ENCODE measurements around the gene S100A9. TPM values are rescaled to one million over a fixed set of nuclear protein-coding genes. Genes with fewer than 3 reads are reported as not detected.

Gene S100A9
- polyA plus RNA-seq (not detected in 2 replicates), polyA minus RNA-seq (not detected in 2 replicates)

GRCh38 chr1:153357853-153358690 is at the start of gene S100A9:
S100A9 (plus strand) TSS chr1:153357854; CDS start chr1:153358284, 430 bp downstream.
- no peaks in the 10 kb centered on the region for H4K20me1 ChIP-seq (ENCODE audit: insufficient read depth)
- no peak within 1 kb of the TSS for H3K9ac ChIP-seq (ENCODE audit: low read length)
- H2AFZ ChIP-seq (ENCODE audit: low read depth, low read length): no peak within 1 kb of the TSS
- no peak within 1 kb of the TSS for H3K4me2 ChIP-seq (ENCODE audit: low read length)
- H3K27me3 ChIP-seq (ENCODE audit: insufficient read depth, low read depth, low read length): no peaks in the 10 kb centered on the region
- no peak within 1 kb of the TSS for H3K4me3 ChIP-seq (ENCODE audit: low read length)
- H3K27ac ChIP-seq (ENCODE audit: low read length): no peak within 1 kb of the TSS
- H3F3A ChIP-seq (ENCODE audit: insufficient read depth, low read length, poor library complexity, severe bottlenecking): no peaks in the 10 kb centered on the region
- no peaks in the 10 kb centered on the region for H3K36me3 ChIP-seq (ENCODE audit: insufficient read depth, low read length)
- H3K79me2 ChIP-seq (replicated peaks; ENCODE audit: insufficient read depth, low read length): no peaks in the 10 kb centered on the region
- H3K9me3 ChIP-seq (ENCODE audit: low read length): no peaks in the 10 kb centered on the region
- H3K9me2 ChIP-seq (ENCODE audit: insufficient read depth, low read length): no peaks in the 10 kb centered on the region
- no peak for TF ChIP-seq MXI1 (conservative IDR thresholded peaks at IDR 0.05; ENCODE audit: poor library complexity, severe bottlenecking)
- TF ChIP-seq SMC3 (conservative IDR thresholded peaks at IDR 0.05; ENCODE audit: poor library complexity): no peak
- TF ChIP-seq EZH2 (IDR thresholded peaks at IDR 0.05; ENCODE audit: borderline replicate concordance, insufficient read depth, low read length, poor library complexity, severe bottlenecking): no peak
- TF ChIP-seq POLR2AphosphoS5 (IDR thresholded peaks at IDR 0.05): no peak
- TF ChIP-seq REST (IDR thresholded peaks at IDR 0.05; ENCODE audit: borderline replicate concordance): no peak
- TF ChIP-seq RAD21 (conservative IDR thresholded peaks at IDR 0.05): no peak
- TF ChIP-seq TAF1 (IDR thresholded peaks at IDR 0.05; ENCODE audit: low read depth): no peak
- no peak for TF ChIP-seq CTCF (IDR thresholded peaks at IDR 0.05; ENCODE audit: poor library complexity, severe bottlenecking)
- no peak for TF ChIP-seq EP300 (conservative IDR thresholded peaks at IDR 0.05; ENCODE audit: poor library complexity, severe bottlenecking)

- Histone ChIP-seq H3F3A (ENCODE audit: insufficient read depth, low read length, poor library complexity, severe bottlenecking) (no peaks in the 10 kb centered on the region), H3K27ac (ENCODE audit: low read length) (no peak overlapping the region), H3K9ac (ENCODE audit: low read length) (no peak overlapping the region), H3K4me3 (ENCODE audit: low read length) (no peak overlapping the region), H3K36me3 (ENCODE audit: insufficient read depth, low read length) (no peaks in the 10 kb centered on the region), H3K9me3 (ENCODE audit: low read length) (no peaks in the 10 kb centered on the region), H3K79me2 (replicated peaks; ENCODE audit: insufficient read depth, low read length) (no peaks in the 10 kb centered on the region), H3K27me3 (ENCODE audit: insufficient read depth, low read depth, low read length) (no peaks in the 10 kb centered on the region), H3K4me2 (ENCODE audit: low read length) (no peak overlapping the region), H4K20me1 (ENCODE audit: insufficient read depth) (no peaks in the 10 kb centered on the region), H3K9me2 (ENCODE audit: insufficient read depth, low read length) (no peaks in the 10 kb centered on the region), H2AFZ (ENCODE audit: low read depth, low read length) (no peak overlapping the region)
- no peak for TF ChIP-seq MXI1 (conservative IDR thresholded peaks at IDR 0.05; ENCODE audit: poor library complexity, severe bottlenecking)
- TF ChIP-seq REST (IDR thresholded peaks at IDR 0.05; ENCODE audit: borderline replicate concordance): no peak
- TF ChIP-seq RAD21 (conservative IDR thresholded peaks at IDR 0.05): no peak
- no peak for TF ChIP-seq EZH2 (IDR thresholded peaks at IDR 0.05; ENCODE audit: borderline replicate concordance, insufficient read depth, low read length, poor library complexity, severe bottlenecking)
- TF ChIP-seq POLR2AphosphoS5 (IDR thresholded peaks at IDR 0.05): no peak
- TF ChIP-seq TAF1 (IDR thresholded peaks at IDR 0.05; ENCODE audit: low read depth): no peak
- TF ChIP-seq EP300 (conservative IDR thresholded peaks at IDR 0.05; ENCODE audit: poor library complexity, severe bottlenecking): no peak
- TF ChIP-seq SMC3 (conservative IDR thresholded peaks at IDR 0.05; ENCODE audit: poor library complexity): no peak
- TF ChIP-seq CTCF (IDR thresholded peaks at IDR 0.05; ENCODE audit: poor library complexity, severe bottlenecking): no peak
Observed at GRCh38 chr1:153308540-153308939, 49.1 kb upstream of the S100A9 start.

Data from neural cell (in vitro differentiated cells).